Hematopoietic multipotent progenitor cell treated with erythropoietin and hydrocortisone succinate and interleukin-3 and kit ligand, for 17 days (in vitro differentiated cells): ENCODE measurements around the gene DLX5.

Source experiments
- DNase-seq: peaks from one replicate; pipeline ENCODE4 v3.0.0-alpha.2; 2015; ENCODE audit warnings: low spot score

DLX5 gene

GRCh38 chr7:97018126-97018601 is 6.5 kb downstream of the DLX5 start:
- no peak for DNase-seq

- DNase-seq: no peak
Measured at GRCh38 chr7:97017192-97018125, 7.2 kb downstream of the DLX5 start.

- DNase-seq: no peak
Measured at GRCh38 chr7:97016381-97017191, 8.0 kb downstream of the DLX5 start.

GRCh38 chr7:97015756-97016380 is 8.8 kb downstream of the DLX5 start:
- no peak for DNase-seq

- no peak for DNase-seq
Measured at GRCh38 chr7:97015279-97015678, 9.4 kb downstream of the DLX5 start.

- DNase-seq: no peak
Measured at GRCh38 chr7:97014145-97014750, 10.4 kb downstream of the DLX5 start.

GRCh38 chr7:97013845-97014134 is 10.8 kb downstream of the DLX5 start:
- no peak for DNase-seq

- DNase-seq: no peak
Measured at GRCh38 chr7:97013134-97013844, 11.3 kb downstream of the DLX5 start.

- DNase-seq: no peak
Measured at GRCh38 chr7:97012365-97013133, 12.1 kb downstream of the DLX5 start.

GRCh38 chr7:97011536-97012364 is 12.9 kb downstream of the DLX5 start:
- DNase-seq: no peak

- DNase-seq: no peak
Measured at GRCh38 chr7:97011104-97011503, 13.5 kb downstream of the DLX5 start.

- DNase-seq: no peak
Measured at GRCh38 chr7:97009753-97010732, 14.6 kb downstream of the DLX5 start.

- no peak for DNase-seq
Measured at GRCh38 chr7:97008275-97008917, 16.2 kb downstream of the DLX5 start.

- no peak for DNase-seq
Measured at GRCh38 chr7:97007583-97007861, 17.1 kb downstream of the DLX5 start.

- no peak for DNase-seq
Measured at GRCh38 chr7:97006816-97007582, 17.6 kb downstream of the DLX5 start.

GRCh38 chr7:97006055-97006815 is 18.4 kb downstream of the DLX5 start:
- DNase-seq: no peak
